ENCODE measurements around the gene ETNPPL. TPM values are rescaled to one million over a fixed set of nuclear protein-coding genes. Genes with fewer than 3 reads are reported as not detected.

The ETNPPL gene
- polyA plus RNA-seq, 3 donors, result not detected

GRCh38 chr4:108703370-108703769 lies 59.5 kb downstream of the ETNPPL start:
- H3K79me2 ChIP-seq (ENCODE audit: insufficient read depth, low read length), result no peaks in the 10 kb centered on the region
- Mint-ChIP-seq H3K9me3 (peaks cover 0 to 5% (median 0%) of the 10 kb centered on the region in 7 donors), H3K4me1 (no peaks in the 10 kb centered on the region), H3K27me3 (ENCODE audit: low read depth in 3 of 3) (peaks cover 10 to 18% (median 15%) of the 10 kb centered on the region in 3 donors), H3K36me3 (no peaks in the 10 kb centered on the region), H3K27ac (no peak overlapping the region), H3K4me3 (no peak overlapping the region)
- intact Hi-C loops (cut with micrococcal nuclease), result no loop called here
- H3K4me1 ChIP-seq (ENCODE audit: control insufficient read depth in 1 of 2, insufficient read depth in 2 of 2, low read length in 2 of 2), result no peaks in the 10 kb centered on the region
- no peaks in the 10 kb centered on the region for H3K36me3 ChIP-seq (replicated peaks in 1 of 2; ENCODE audit: control insufficient read depth in 1 of 2, insufficient read depth in 2 of 2, low read length in 2 of 2)
- H3K27me3 ChIP-seq (ENCODE audit: control insufficient read depth in 2 of 2, insufficient read depth in 2 of 2, low read length in 2 of 2), result peaks cover 8 to 12% of the 10 kb centered on the region in 2 donors
- no peak for TF ChIP-seq CTCF (IDR thresholded peaks at IDR 0.05)
- no peak overlapping the region for H3K9ac ChIP-seq (ENCODE audit: insufficient read depth, low read length, poor library complexity, severe bottlenecking)
- H3K4me3 ChIP-seq (replicated peaks in 1 of 3; ENCODE audit: low read depth in 2 of 3, low read length in 3 of 3), result no peak overlapping the region
- H3K27ac ChIP-seq (ENCODE audit: low read depth in 1 of 2, low read length in 2 of 2), result no peak overlapping the region
- DNase-seq, result no peak
- no peaks in the 10 kb centered on the region for H4K20me1 ChIP-seq (ENCODE audit: insufficient read depth, low read length)
- H3K4me2 ChIP-seq (replicated peaks; ENCODE audit: extremely low read depth, low read length, poor library complexity, severe bottlenecking), result no peak overlapping the region
- H2AFZ ChIP-seq (ENCODE audit: insufficient read depth, low read depth, low read length, poor library complexity, severe bottlenecking), result no peak overlapping the region
- no peaks in the 10 kb centered on the region for H3K9me3 ChIP-seq (replicated peaks in 1 of 2; ENCODE audit: control insufficient read depth in 1 of 2, insufficient read depth in 1 of 2, low read length in 2 of 2)

- Mint-ChIP-seq H3K4me3 (no peak overlapping the region), H3K9me3 (peaks cover 0 to 4% (median 0%) of the 10 kb centered on the region in 7 donors), H3K36me3 (no peaks in the 10 kb centered on the region), H3K27ac (no peak overlapping the region), H3K27me3 (ENCODE audit: low read depth in 3 of 3) (peaks cover 10 to 19% (median 17%) of the 10 kb centered on the region in 3 donors), H3K4me1 (no peaks in the 10 kb centered on the region)
- Histone ChIP-seq H3K27ac (ENCODE audit: low read depth in 1 of 2, low read length in 2 of 2) (no peak overlapping the region), H3K9me3 (replicated peaks in 1 of 2; ENCODE audit: control insufficient read depth in 1 of 2, insufficient read depth in 1 of 2, low read length in 2 of 2) (no peaks in the 10 kb centered on the region), H2AFZ (ENCODE audit: insufficient read depth, low read depth, low read length, poor library complexity, severe bottlenecking) (no peak overlapping the region), H3K4me2 (replicated peaks; ENCODE audit: extremely low read depth, low read length, poor library complexity, severe bottlenecking) (no peak overlapping the region), H4K20me1 (ENCODE audit: insufficient read depth, low read length) (no peaks in the 10 kb centered on the region), H3K27me3 (ENCODE audit: control insufficient read depth in 2 of 2, insufficient read depth in 2 of 2, low read length in 2 of 2) (peaks cover 8 to 12% of the 10 kb centered on the region in 2 donors), H3K79me2 (ENCODE audit: insufficient read depth, low read length) (no peaks in the 10 kb centered on the region), H3K36me3 (replicated peaks in 1 of 2; ENCODE audit: control insufficient read depth in 1 of 2, insufficient read depth in 2 of 2, low read length in 2 of 2) (no peaks in the 10 kb centered on the region), H3K4me3 (replicated peaks in 1 of 3; ENCODE audit: low read depth in 2 of 3, low read length in 3 of 3) (no peak overlapping the region), H3K4me1 (ENCODE audit: control insufficient read depth in 1 of 2, insufficient read depth in 2 of 2, low read length in 2 of 2) (no peaks in the 10 kb centered on the region), H3K9ac (ENCODE audit: insufficient read depth, low read length, poor library complexity, severe bottlenecking) (no peak overlapping the region)
- intact Hi-C loops (cut with micrococcal nuclease), result no loop called here
- WGBS (ENCODE audit: insufficient coverage), result 0% methylated on average over 2 of the region's 3 CpGs
- TF ChIP-seq CTCF (IDR thresholded peaks at IDR 0.05), result no peak
- DNase-seq, result no peak
These were observed 59.9 kb downstream of the ETNPPL start for GRCh38 chr4:108702960-108703359.

Data from CD14-positive monocyte (primary cell).